Stimulated activated CD4-positive, alpha-beta T cell treated with anti-CD3 and anti-CD28 coated beads, Interleukin-2, amount 100 ng/mL, for 48 hours (primary cell): ENCODE results near the gene HSPA9.
"Not testable (repeated sequence)": the region's sequence is repeated elsewhere in the genome, so short reads cannot be mapped to it uniquely, and the experiment has no call there.

Source experiments
- DNase-seq, 2 donors: peaks; one replicate each; pipeline ENCODE4 v3.0.0-alpha.2; 2020

HSPA9 gene

DNA sequence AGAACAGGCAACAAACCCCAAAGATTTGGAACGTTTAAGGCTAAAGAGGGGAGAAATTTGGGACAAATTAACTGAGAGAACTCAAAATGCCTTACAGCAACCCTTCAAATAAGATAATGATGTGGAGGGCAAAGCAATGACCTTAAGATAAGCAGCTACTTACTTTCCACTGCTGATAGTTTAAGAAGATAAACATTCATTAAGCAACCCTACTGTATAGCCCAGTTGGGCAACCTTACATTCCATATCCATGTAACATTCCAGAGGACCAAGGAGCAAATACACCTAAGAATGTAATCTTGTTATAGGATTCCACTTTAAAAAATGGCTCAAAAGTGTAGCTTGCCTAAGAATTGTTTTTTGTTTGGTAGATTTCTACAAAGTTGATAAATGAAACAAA is 47.0 kb downstream of the HSPA9 start:
- DNase-seq, result no peak

- no peak for DNase-seq
These were observed 48.0 kb downstream of the HSPA9 start for GRCh38 chr5:138527170-138527569.

DNA sequence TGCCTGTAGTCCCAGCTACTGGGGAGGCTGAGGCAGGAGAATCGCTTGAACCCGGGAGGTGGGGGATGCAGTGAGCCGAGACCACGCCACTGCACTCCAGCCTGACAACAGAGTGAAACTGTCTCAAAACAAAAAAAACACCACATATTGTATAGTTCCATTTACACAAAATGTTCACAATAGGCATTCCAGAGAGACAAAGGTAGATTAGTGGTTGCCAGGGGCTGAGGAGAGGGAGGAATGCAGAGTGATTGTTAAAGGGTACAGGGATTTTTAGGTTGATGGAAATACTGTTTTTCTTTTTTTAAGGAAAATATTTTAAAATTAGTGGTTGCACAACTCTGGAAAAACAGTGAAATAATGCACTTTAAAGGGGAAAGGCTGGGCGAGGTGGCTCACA is 51.8 kb downstream of the HSPA9 start:
- no peak for DNase-seq

DNA sequence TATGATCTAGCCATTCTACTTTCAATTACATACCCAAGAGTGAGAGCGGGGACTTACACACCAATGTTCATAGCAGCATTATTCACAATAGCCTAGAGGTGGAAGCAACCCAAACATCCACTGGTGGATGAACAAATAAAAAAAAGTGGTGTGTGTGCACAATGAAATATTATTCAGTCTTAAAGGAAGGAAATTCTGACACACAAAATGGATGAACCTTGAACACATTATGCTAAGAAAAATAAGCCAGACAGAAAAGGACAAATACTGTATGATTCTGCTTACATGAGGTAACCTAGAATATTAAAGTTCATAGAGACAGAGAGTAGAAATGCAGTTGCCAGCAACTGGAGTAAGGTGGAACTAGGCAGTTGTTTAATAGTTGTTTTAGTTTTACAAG is 54.2 kb downstream of the HSPA9 start:
- DNase-seq, result no peak

- no peak for DNase-seq
These were observed 57.8 kb downstream of the HSPA9 start for GRCh38 chr5:138517437-138517836.

DNA sequence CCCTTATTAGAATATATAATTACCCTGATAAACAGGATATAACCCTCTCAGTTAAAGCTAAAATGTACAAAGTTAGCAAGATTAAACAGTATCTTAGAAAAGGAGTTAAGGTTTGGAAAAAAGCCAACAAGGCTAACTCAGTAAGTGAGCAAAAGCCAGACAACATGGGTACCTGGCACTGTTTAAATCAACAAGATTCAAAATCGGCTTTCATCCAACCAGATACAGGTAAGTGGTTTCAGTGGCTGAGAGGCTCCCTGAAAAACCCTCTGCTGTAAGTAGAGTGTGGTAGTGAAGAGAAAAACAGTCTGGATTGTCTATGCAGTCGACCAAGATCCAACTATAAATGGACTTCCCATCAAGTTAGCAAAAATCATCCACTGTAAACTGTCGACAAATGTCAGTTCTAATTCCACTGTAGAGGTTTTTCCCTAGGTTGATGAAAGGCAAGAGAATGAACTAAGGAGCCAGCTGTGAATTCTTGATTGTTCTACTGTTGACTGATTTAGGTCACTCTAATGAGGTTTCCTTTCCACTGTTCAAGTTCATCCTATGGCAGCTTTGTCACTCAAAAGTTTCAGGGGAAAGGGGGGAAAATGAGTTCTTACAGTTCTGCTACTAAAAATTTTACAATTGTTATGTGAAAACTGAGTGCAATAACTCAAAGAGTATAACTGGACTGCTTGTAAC is 59.5 kb downstream of the HSPA9 start:
- DNase-seq, result no peak

DNA sequence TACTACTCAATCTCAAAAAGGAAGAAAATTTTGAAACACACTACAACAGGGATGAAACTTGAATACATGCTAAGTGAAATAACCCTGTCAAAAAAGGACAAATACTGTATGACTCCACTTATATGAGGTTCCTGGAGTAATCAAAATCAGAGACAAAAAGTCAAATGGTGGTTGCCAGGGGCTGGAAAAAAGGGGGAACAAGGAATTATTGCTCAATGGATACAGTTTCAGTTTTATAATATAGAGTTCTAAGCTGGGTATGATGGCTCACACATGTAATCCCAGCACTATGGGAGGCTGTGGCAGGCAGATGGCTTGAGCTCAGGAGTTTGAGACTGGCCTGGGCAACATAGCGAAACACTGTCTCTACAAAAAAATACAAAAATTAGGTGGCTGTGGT is 61.2 kb downstream of the HSPA9 start:
- no peak for DNase-seq

GRCh38 chr5:138508958-138509357 is 66.2 kb downstream of the HSPA9 start:
- no peak for DNase-seq

DNA sequence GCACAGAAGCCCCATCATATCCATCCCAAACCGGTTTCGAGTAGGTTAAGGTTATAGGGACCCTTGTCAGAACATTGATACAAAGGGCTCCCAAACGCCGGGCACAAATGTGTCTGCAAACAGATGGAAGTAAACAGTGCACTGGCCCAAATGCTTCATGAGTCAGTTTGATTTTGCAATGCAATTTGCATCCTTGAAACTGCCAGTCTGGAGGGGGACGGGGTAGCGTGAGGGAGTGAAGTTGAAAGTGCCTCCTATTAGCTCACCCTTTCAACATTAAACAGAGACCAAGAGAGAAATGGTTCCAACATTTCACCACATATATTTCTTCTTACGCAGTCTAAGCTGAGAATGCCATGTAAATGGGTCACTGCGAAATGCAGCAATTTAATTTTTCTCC is 67.7 kb downstream of the HSPA9 start:
- not testable (repeated sequence) for DNase-seq

- no peak for DNase-seq
These were observed 68.6 kb downstream of the HSPA9 start for GRCh38 chr5:138506370-138507306.

DNA sequence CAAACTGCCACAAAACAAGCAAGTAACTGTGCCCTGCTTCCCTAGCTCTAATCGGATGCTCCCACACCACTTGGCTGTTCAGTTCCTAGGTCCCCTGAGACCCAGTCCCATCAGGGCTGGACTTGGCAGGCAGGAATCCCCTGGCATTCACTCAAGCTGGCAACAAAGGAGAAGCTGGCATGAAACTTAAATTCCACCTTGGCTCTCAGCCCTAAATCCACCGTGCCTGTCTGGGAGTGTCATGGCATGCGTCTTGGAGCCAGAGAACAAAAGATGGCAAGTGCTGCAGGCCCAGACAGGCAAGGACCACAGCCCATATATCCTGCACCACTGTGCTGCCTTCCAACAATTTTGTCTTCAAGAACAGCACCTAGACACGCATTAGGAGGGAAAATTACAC is 70.4 kb downstream of the HSPA9 start:
- no peak for DNase-seq
